BE2C (cell line): Measurements from ENCODE around the gene RNF111.

Experiments
- DNase-seq: peaks from one replicate; pipeline ENCODE4 v3.0.0-alpha.2; 2020
- H3K27me3 ChIP-seq: fragments of 250-450 bp; sonication (Bioruptor Pico); 2 replicates; pipeline ENCODE4 v1.5.1; 2020; ENCODE audit warnings: mild to moderate bottlenecking
- H3K36me3 ChIP-seq: fragments of 250-450 bp; sonication (Bioruptor Pico); 2 replicates; pipeline ENCODE4 v1.5.1; 2020; ENCODE audit warnings: mild to moderate bottlenecking
- H3K4me1 ChIP-seq: fragments of 250-450 bp; sonication (Bioruptor Pico); 2 replicates; pipeline ENCODE4 v1.5.1; 2020
- H3K4me3 ChIP-seq: 2 replicates; pipeline ENCODE4 v1.5.1; 2011; ENCODE audit warnings: low read depth, low read length
- H3K9me3 ChIP-seq: fragments of 250-450 bp; sonication (Bioruptor Pico); 2 replicates; pipeline ENCODE4 v1.5.1; 2020
- CTCF ChIP-seq: IDR thresholded peaks from 2 replicates; pipeline ENCODE4 v1.5.1; 2012; ENCODE audit warnings: mild to moderate bottlenecking, low read depth, low read length

RNF111 gene

GRCh38 chr15:58980351-58980939, 7.0 kb upstream of the RNF111 start:
- Histone ChIP-seq H3K4me3 (no peak overlapping the region), H3K4me1 (no peaks in the 10 kb centered on the region), H3K27me3 (no peaks in the 10 kb centered on the region), H3K36me3 (no peaks in the 10 kb centered on the region), H3K9me3 (no peaks in the 10 kb centered on the region)
- TF ChIP-seq CTCF: peak; percentile 53
- DNase-seq: no peak

- DNase-seq: no peak
- Histone ChIP-seq H3K9me3 (no peaks in the 10 kb centered on the region), H3K4me3 (no peak overlapping the region), H3K27me3 (no peaks in the 10 kb centered on the region), H3K36me3 (no peaks in the 10 kb centered on the region), H3K4me1 (no peaks in the 10 kb centered on the region)
- TF ChIP-seq CTCF: no peak
Measured at GRCh38 chr15:58981808-58982475, 5.5 kb upstream of the RNF111 start.

- Histone ChIP-seq H3K4me1 (no peaks in the 10 kb centered on the region), H3K27me3 (no peaks in the 10 kb centered on the region), H3K9me3 (no peaks in the 10 kb centered on the region), H3K4me3 (no peak overlapping the region), H3K36me3 (no peaks in the 10 kb centered on the region)
- TF ChIP-seq CTCF: no peak
- no peak for DNase-seq
Measured at GRCh38 chr15:58983261-58983660, 4.2 kb upstream of the RNF111 start.

GRCh38 chr15:58985443-58985842, 2.0 kb upstream of the RNF111 start:
- no peaks in the 10 kb centered on the region for H3K4me1 ChIP-seq
- H3K36me3 ChIP-seq: no peaks in the 10 kb centered on the region

GRCh38 chr15:58987036-58987435, 427 bp upstream of the RNF111 start:
- no peak for TF ChIP-seq CTCF
- no peaks in the 10 kb centered on the region for H3K4me1 ChIP-seq
- H3K27me3 ChIP-seq: no peaks in the 10 kb centered on the region
- H3K9me3 ChIP-seq: no peaks in the 10 kb centered on the region
- DNase-seq: no peak
- H3K4me3 ChIP-seq: peak overlapping the region; percentile 98
- peaks cover 7% of the 10 kb centered on the region for H3K36me3 ChIP-seq

More at GRCh38 chr15:58985443-58985842, 2.0 kb upstream of the RNF111 start:
- DNase-seq: peak; percentile 14
- Histone ChIP-seq H3K9me3 (no peaks in the 10 kb centered on the region), H3K27me3 (no peaks in the 10 kb centered on the region), H3K4me3 (no peak overlapping the region)
- no peak for TF ChIP-seq CTCF
